ENCODE measurements around the gene ZNF605. TPM values are rescaled to one million over a fixed set of nuclear protein-coding genes. Genes with fewer than 3 reads are reported as not detected.

The ZNF605 gene
- total RNA-seq, 1 experiment from 2014 or later, result 19.3 TPM

GRCh38 chr12:132918680-132919079 lies 37.4 kb downstream of the ZNF605 start:
- H3K9me3 Mint-ChIP-seq, result peaks cover 86 to 92% of the 10 kb centered on the region in 2 experiments
- WGBS (ENCODE audit: extremely low coverage, insufficient read length, low lambda C conversion rate), result no CpG with 5 or more reads among the region's 6 CpGs
- Histone ChIP-seq H3K79me1 (ENCODE audit: insufficient read depth, low read depth, low read length, poor library complexity, severe bottlenecking) (no peaks in the 10 kb centered on the region), H2BK12ac (ENCODE audit: insufficient read length, low read depth, low read length) (no peak overlapping the region), H3K23ac (ENCODE audit: insufficient read length, low read depth, low read length) (no peak overlapping the region), H3K18ac (ENCODE audit: insufficient read length, low read depth, low read length) (no peak overlapping the region), H3K4ac (ENCODE audit: low read depth, low read length) (no peak overlapping the region), H3K14ac (ENCODE audit: insufficient read depth, low read length) (no peak overlapping the region), H2BK120ac (ENCODE audit: low read depth, low read length, poor library complexity, severe bottlenecking) (no peak overlapping the region), H3K27me3 (ENCODE audit: insufficient read depth, low read length) (no peaks in the 10 kb centered on the region), H2BK15ac (ENCODE audit: low read depth, low read length) (no peak overlapping the region), H2BK20ac (ENCODE audit: low read depth, low read length, poor library complexity, severe bottlenecking) (no peak overlapping the region), H4K20me1 (ENCODE audit: control insufficient read depth, insufficient read depth, insufficient read length) (no peaks in the 10 kb centered on the region), H4K8ac (replicated peaks; ENCODE audit: insufficient read length, low read depth, low read length) (no peak overlapping the region), H2AFZ (ENCODE audit: low read length) (no peak overlapping the region), H2AK5ac (ENCODE audit: insufficient read length, low read length) (no peak overlapping the region), H3K79me2 (ENCODE audit: insufficient read depth, low read length) (no peaks in the 10 kb centered on the region), H3K23me2 (ENCODE audit: insufficient read length, low read depth, low read length, poor library complexity, severe bottlenecking) (no peaks in the 10 kb centered on the region), H3K56ac (ENCODE audit: insufficient read length, low read depth, low read length) (no peak overlapping the region), H2BK5ac (ENCODE audit: insufficient read length, low read length) (no peak overlapping the region), H3K9ac (ENCODE audit: extremely low read depth, insufficient read length, low read length) (no peak overlapping the region), H3K27ac (ENCODE audit: insufficient read length, low read depth, low read length) (no peak overlapping the region), H3K9me3 (ENCODE audit: control insufficient read depth, low read depth, low read length) (peaks cover 59% of the 10 kb centered on the region), H3T11ph (ENCODE audit: low read length) (no peak overlapping the region), H4K91ac (ENCODE audit: insufficient read length, low read depth, low read length) (no peak overlapping the region), H4K5ac (ENCODE audit: insufficient read length, low read depth, low read length) (no peak overlapping the region), H3K4me1 (ENCODE audit: insufficient read depth, low read length) (no peaks in the 10 kb centered on the region), H3K4me2 (ENCODE audit: insufficient read depth, insufficient read length, low read length) (no peak overlapping the region)
- no peaks in the 10 kb centered on the region for H3K4me1 Mint-ChIP-seq
- H3K27me3 Mint-ChIP-seq (ENCODE audit: low read depth), result peaks cover 4% of the 10 kb centered on the region; the same call in 1 of the 2 replicates
- H3K36me3 Mint-ChIP-seq (ENCODE audit: insufficient read depth in 1 of 3, low read depth in 3 of 3), result peaks cover 19 to 46% (median 33%) of the 10 kb centered on the region in 3 experiments
- H3K27ac Mint-ChIP-seq, result no peak overlapping the region
- no peak overlapping the region for H3K4me3 Mint-ChIP-seq
- no peak for DNase-seq
- no peak for TF ChIP-seq CTCF (conservative IDR thresholded peaks at IDR 0.05)
